ENCODE results near the gene SSUH2. TPM values are rescaled to one million over a fixed set of nuclear protein-coding genes. Genes with fewer than 3 reads are reported as not detected.

Gene SSUH2
- total RNA-seq, 1 donor from 2014 or later = not detected

Other genes starting within 250 kb of the SSUH2 start
- 2.9 TPM for gene LMCD1, start 143.0 kb downstream of the SSUH2 start, total RNA-seq
- not detected for gene CAV3, start 89.0 kb upstream of the SSUH2 start, total RNA-seq
- 0.05 TPM for gene OXTR, start 124.8 kb upstream of the SSUH2 start, total RNA-seq

Data from left lobe of liver (tissue), 1 donor.